Suprapubic skin (tissue), 4 donors: ENCODE data around the gene SH2D1A. TPM values are rescaled to one million over a fixed set of nuclear protein-coding genes. Genes with fewer than 3 reads are reported as not detected.

Experiments
- DNase-seq, 2 donors: peaks; one replicate each; pipeline ENCODE4 v3.0.0-alpha.2; 2019; ENCODE audit warnings: low spot score in 2 of 2
- H3K27ac ChIP-seq: fragments of 200-600 bp; sonication (generic); one replicate; pipeline ENCODE4 v1.5.1; 2019
- H3K27me3 ChIP-seq: fragments of 200-600 bp; sonication (generic); one replicate; pipeline ENCODE4 v1.5.1; 2019
- H3K36me3 ChIP-seq: fragments of 200-600 bp; sonication (generic); one replicate; pipeline ENCODE4 v1.5.1; 2019
- H3K4me1 ChIP-seq: fragments of 200-600 bp; sonication (generic); one replicate; pipeline ENCODE4 v1.5.1; 2019
- H3K4me3 ChIP-seq: fragments of 200-600 bp; sonication (generic); one replicate; pipeline ENCODE4 v1.5.1; 2019; ENCODE audit warnings: mild to moderate bottlenecking
- H3K9me3 ChIP-seq: fragments of 200-600 bp; sonication (generic); one replicate; pipeline ENCODE4 v1.5.1; 2019
- EP300 ChIP-seq: sonication (generic); formaldehyde crosslinking; IDR thresholded peaks from one replicate; pipeline ENCODE4 v1.6.1; 2017; ENCODE audit warnings: antibody characterized with exemption
- POLR2A ChIP-seq, 2 donors: fragments of 450-650 bp; IDR thresholded peaks; one replicate each; pipeline ENCODE4 v1.6.1; 2017; ENCODE audit warnings: antibody characterized with exemption in 2 of 2, mild to moderate bottlenecking in 2 of 2, moderate library complexity in 2 of 2
- POLR2AphosphoS5 ChIP-seq, 3 donors: sonication (generic); formaldehyde crosslinking; IDR thresholded peaks; one replicate each; pipeline ENCODE4 v1.6.1; 2017; ENCODE audit warnings: antibody characterized with exemption in 3 of 3
- WGBS: methylation state at CpG from one replicate; pipeline ENCODE4 v1.1.5; 2018; 5-methylcytosine and 5-hydroxymethylcytosine counted together
- total RNA-seq, 4 donors: library from RNA; depleted of rRNA; stranded (reverse); fragments of >200 nt; gene quantifications; one replicate each; pipeline ENCODE4 v1.1.0, GENCODE V29; 2016
- TF ChIP-seq, protein P1 (sequence below), 2 donors: fragments of 200-600 bp in 1 of 2; fragments of 450-650 bp in 1 of 2; sonication (generic) in 1 of 2; IDR thresholded peaks; one replicate each; pipeline ENCODE4 v1.5.1; 2016 to 2019; ENCODE audit warnings: antibody characterized with exemption in 2 of 2, mild to moderate bottlenecking in 1 of 2, moderate library complexity in 1 of 2

The SH2D1A gene
- total RNA-seq, 4 donors from 2014 or later, result 0.89 TPM; not detected in 3

DNA sequence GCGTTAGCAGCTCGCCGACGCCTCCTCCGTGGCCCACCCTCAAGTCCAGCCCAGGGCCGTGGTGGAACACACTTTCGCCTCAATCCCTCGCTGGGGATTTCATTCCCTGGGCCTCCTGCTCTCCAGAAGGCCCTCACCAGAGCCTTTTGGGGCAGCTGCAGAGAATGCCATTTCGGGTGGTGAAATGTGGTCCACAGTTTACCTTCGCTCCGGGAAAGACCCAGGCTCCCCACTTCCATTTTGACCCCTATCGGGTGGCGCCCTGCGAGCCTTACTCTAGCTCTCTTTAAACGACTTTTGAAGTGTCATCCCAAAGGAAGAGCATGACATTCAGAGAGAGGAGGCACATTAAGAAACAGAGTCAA, 496 bp downstream of the SH2D1A start:
- TF ChIP-seq POLR2AphosphoS5 (IDR thresholded peaks at IDR 0.05), result no peak
- TF ChIP-seq, protein P1, sequence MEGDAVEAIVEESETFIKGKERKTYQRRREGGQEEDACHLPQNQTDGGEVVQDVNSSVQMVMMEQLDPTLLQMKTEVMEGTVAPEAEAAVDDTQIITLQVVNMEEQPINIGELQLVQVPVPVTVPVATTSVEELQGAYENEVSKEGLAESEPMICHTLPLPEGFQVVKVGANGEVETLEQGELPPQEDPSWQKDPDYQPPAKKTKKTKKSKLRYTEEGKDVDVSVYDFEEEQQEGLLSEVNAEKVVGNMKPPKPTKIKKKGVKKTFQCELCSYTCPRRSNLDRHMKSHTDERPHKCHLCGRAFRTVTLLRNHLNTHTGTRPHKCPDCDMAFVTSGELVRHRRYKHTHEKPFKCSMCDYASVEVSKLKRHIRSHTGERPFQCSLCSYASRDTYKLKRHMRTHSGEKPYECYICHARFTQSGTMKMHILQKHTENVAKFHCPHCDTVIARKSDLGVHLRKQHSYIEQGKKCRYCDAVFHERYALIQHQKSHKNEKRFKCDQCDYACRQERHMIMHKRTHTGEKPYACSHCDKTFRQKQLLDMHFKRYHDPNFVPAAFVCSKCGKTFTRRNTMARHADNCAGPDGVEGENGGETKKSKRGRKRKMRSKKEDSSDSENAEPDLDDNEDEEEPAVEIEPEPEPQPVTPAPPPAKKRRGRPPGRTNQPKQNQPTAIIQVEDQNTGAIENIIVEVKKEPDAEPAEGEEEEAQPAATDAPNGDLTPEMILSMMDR (IDR thresholded peaks at IDR 0.05), result no peak
- TF ChIP-seq POLR2A (IDR thresholded peaks at IDR 0.05), result no peak
- no peak for TF ChIP-seq EP300
- 73% methylated on average over 15 of the region's 15 CpGs for WGBS
- H3K9me3 ChIP-seq, result no peaks in the 10 kb centered on the region
- no peak overlapping the region for H3K4me3 ChIP-seq
- H3K36me3 ChIP-seq, result no peaks in the 10 kb centered on the region
- H3K27ac ChIP-seq, result no peak overlapping the region
- no peak for DNase-seq
- no peaks in the 10 kb centered on the region for H3K27me3 ChIP-seq
- H3K4me1 ChIP-seq, result no peaks in the 10 kb centered on the region

DNA sequence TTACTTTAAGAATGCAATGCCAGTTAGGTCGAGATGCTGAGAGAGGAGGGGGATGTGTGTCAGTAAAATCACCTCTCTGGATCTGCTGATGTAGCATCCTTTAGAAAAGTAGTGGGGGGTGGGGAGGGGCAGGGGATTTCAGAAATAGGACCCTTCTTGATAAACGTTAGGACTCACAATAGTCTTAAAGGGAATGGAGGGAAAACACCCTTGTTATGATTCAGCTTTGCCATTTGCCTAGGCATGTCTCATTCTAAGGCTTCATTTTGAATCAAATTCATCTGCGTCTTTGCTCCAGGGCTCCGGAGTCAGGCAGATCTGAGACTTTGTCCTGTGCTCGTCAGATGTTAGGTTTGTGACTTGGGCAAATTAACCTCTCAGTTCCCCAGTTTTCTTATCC, 879 bp downstream of the SH2D1A start:
- Histone ChIP-seq H3K9me3 (no peaks in the 10 kb centered on the region), H3K4me3 (no peak overlapping the region), H3K36me3 (no peaks in the 10 kb centered on the region), H3K27me3 (no peaks in the 10 kb centered on the region), H3K4me1 (no peaks in the 10 kb centered on the region), H3K27ac (no peak overlapping the region)
- WGBS, result 26% methylated on average over 5 of the region's 5 CpGs
- TF ChIP-seq EP300, result no peak
- no peak for TF ChIP-seq POLR2A (IDR thresholded peaks at IDR 0.05)
- TF ChIP-seq POLR2AphosphoS5 (IDR thresholded peaks at IDR 0.05), result no peak
- TF ChIP-seq, protein P1 (IDR thresholded peaks at IDR 0.05), result no peak
- DNase-seq, result no peak

DNA sequence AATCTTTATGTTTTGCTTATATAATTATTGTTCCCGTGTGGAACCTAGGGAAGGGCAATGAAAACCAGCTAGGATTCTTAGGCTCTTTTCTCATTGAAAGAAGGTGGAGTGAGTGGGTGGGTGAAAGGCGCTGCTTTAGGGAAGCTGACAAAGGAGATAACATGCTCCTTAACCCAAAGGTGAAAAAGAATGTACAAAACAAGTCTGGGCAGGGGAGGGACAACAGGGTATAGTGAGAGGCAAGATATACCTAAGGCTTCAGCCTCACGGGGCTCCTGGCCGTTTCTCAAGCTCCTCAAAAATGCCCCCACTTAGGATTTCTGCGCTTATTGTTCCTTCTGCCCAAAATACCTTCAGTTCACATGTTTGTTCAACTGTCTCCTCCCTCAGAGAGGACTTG, 1.8 kb downstream of the SH2D1A start:
- Histone ChIP-seq H3K4me3 (no peak overlapping the region), H3K4me1 (no peaks in the 10 kb centered on the region), H3K27ac (no peak overlapping the region), H3K27me3 (no peaks in the 10 kb centered on the region), H3K36me3 (no peaks in the 10 kb centered on the region), H3K9me3 (no peaks in the 10 kb centered on the region)
- TF ChIP-seq EP300, result no peak
- no peak for TF ChIP-seq POLR2A (IDR thresholded peaks at IDR 0.05)
- no peak for TF ChIP-seq POLR2AphosphoS5 (IDR thresholded peaks at IDR 0.05)
- TF ChIP-seq, protein P1 (IDR thresholded peaks at IDR 0.05), result no peak
- no peak for DNase-seq
- whole genome bisulfite sequencing, result 45% methylated on average over 5 of the region's 5 CpGs

DNA sequence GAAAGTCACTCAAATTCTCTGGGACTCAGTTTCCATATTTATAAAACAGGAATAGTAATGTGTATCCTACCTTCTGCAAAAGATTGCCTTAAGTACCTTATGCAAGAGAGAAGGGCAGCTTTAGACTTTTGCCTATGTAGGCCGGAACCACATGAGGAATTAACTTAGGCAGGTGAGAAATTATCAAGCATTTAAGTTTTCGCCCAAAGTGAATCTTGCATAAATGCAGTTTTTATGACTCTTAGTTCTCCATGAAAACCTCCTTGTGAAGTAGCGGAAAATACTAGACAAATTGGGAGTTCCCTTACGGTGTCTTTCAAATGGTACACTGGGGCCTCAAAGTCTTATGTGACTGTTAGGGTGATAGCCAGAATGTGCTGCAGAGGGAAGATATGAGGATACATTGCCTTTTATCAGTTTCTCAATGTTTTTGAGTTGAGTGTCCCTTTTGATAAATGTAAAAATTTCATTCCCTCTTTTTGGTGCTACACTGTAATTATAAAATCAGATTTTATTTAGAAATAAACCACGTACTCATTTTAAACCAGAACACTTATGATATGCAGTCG, 2.6 kb downstream of the SH2D1A start:
- H3K4me1 ChIP-seq, result no peaks in the 10 kb centered on the region
- H3K36me3 ChIP-seq, result no peaks in the 10 kb centered on the region
- no peak overlapping the region for H3K4me3 ChIP-seq
- no peaks in the 10 kb centered on the region for H3K27me3 ChIP-seq
- 87% methylated on average over 6 of the region's 6 CpGs for whole genome bisulfite sequencing
- H3K27ac ChIP-seq, result no peak overlapping the region
- H3K9me3 ChIP-seq, result no peaks in the 10 kb centered on the region
- TF ChIP-seq EP300, result no peak
- TF ChIP-seq, protein P1 (IDR thresholded peaks at IDR 0.05), result no peak
- TF ChIP-seq POLR2A (IDR thresholded peaks at IDR 0.05), result no peak
- no peak for TF ChIP-seq POLR2AphosphoS5 (IDR thresholded peaks at IDR 0.05)
- DNase-seq, result no peak

DNA sequence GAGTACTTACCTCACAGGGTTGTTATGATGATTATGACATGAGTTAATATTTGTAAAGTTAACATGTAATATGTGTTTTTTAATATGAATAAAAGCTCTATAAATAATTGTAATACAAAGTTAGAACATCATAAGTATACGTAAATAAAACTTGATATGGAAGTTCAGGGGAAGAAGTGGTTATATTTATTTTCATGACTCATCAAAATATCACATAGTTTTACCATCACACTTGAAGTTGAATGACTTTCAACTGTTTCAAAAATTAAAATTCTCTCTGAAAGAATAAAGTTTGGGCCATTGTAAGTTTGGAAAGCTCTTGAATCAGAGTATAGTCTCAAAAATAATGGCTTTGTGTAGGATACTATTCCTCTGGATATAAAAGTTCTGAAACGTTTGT, 8.3 kb downstream of the SH2D1A start:
- no peaks in the 10 kb centered on the region for H3K36me3 ChIP-seq
- TF ChIP-seq EP300, result no peak
- TF ChIP-seq POLR2AphosphoS5 (IDR thresholded peaks at IDR 0.05), result no peak
- TF ChIP-seq, protein P1 (IDR thresholded peaks at IDR 0.05), result no peak
- no peak for TF ChIP-seq POLR2A (IDR thresholded peaks at IDR 0.05)
- 57% methylated on average over 2 of the region's 2 CpGs for WGBS
- H3K9me3 ChIP-seq, result no peaks in the 10 kb centered on the region
- DNase-seq, result no peak
- no peak overlapping the region for H3K27ac ChIP-seq
- H3K27me3 ChIP-seq, result no peaks in the 10 kb centered on the region
- no peaks in the 10 kb centered on the region for H3K4me1 ChIP-seq
- no peak overlapping the region for H3K4me3 ChIP-seq
